HG03108 (cell line): Measurements from ENCODE around the gene TAB2.

Experiments
- ATAC-seq: cut with Tn5 transposase; IDR thresholded peaks from one replicate; pipeline ENCODE4 v1.9.1; 2021; ENCODE audit warnings: moderate library complexity; ENCODE audit not compliant: unreplicated experiment

Gene TAB2

GRCh38 chr6:149317644-149318571 lies at the start of gene TAB2:
Gene TAB2, plus strand, starts transcription at chr6:149317712. Its CDS starts 52,286 bp downstream, at chr6:149369998.
- peak; percentile 18 for ATAC-seq

GRCh38 chr6:149268146-149268545 lies 49.4 kb upstream of the TAB2 start:
- ATAC-seq = no peak

DNA sequence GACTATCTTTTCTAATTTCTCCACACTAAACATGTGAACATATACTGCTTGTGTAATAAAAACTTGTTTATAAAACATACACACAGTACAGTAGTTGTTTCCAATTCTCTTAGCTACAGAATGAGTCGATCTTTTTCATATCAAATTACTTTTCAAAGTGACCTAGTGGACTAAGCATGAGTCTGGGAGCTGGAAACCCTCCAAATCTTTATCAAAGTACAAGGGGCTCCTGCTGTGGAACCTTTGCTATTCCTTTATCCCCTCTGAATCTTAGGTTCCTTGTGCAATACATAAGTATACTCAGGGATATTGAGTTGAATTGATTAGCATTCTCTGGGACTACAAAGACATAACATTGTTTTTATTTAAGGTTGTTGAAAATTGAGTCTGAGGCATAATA lies 48.7 kb upstream of the TAB2 start:
- no peak for ATAC-seq

DNA sequence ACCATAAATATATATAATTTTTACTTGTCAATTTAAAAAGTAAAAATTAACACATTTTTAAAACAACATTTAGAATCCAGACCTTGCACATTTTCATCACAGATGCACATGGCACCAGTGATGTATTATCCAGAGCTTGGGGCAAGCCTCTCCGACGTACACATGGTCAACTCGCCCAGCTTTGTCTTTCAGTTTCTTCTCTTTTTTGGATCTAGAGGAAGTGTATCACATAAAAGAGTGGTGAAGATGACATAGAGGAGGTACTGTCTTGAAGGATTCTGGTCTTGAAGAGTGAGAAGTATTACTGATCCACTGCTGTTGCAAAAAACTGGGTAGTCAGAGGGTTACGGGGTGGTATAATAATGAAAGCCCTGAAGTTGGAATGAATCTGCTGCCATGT lies 46.9 kb upstream of the TAB2 start:
- no peak for ATAC-seq

GRCh38 chr6:149271348-149272340 lies 45.9 kb upstream of the TAB2 start:
- peak; percentile 62 for ATAC-seq

DNA sequence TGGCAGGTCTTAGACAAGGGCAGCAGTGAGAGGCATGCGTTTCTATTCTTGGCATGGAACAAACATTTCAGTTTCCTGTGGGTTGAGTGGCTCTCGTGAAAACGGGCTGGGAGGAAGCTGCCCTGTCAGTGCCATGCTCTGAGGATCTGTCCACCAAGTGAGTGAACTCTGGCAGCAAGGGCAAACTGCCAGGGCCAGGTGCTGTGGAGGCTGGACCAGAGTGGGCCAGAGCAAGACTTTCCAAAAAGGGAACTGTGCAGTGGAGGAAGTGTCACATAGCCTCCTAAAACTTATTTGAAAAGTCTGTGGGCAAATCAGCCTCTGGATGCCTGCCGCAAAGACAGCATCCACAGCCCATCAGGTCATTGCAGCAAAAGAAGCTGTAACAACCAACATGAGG lies 44.2 kb upstream of the TAB2 start:
- no peak for ATAC-seq

DNA sequence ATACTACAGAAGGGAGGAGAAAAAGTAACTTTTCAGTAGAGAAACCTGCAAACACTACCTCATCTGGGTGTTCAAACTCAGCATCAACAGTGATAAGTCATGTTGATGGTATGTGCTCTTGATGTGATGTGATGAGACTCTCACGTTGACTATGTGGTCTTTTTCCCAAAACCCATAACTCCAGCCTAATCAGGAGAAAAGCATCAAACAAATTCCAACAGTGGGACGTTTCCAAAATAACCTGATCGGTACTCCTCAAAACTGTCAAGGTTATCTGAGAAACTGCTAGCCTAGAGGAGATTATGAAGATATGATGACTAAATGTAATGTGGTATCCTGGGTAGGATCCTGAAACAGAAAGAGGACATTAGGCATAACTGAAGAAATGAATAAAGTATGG lies 41.9 kb upstream of the TAB2 start:
- no peak for ATAC-seq

GRCh38 chr6:149277621-149278020 lies 39.9 kb upstream of the TAB2 start:
- no peak for ATAC-seq

- no peak for ATAC-seq
These were observed 38.5 kb upstream of the TAB2 start for GRCh38 chr6:149278997-149279396.

DNA sequence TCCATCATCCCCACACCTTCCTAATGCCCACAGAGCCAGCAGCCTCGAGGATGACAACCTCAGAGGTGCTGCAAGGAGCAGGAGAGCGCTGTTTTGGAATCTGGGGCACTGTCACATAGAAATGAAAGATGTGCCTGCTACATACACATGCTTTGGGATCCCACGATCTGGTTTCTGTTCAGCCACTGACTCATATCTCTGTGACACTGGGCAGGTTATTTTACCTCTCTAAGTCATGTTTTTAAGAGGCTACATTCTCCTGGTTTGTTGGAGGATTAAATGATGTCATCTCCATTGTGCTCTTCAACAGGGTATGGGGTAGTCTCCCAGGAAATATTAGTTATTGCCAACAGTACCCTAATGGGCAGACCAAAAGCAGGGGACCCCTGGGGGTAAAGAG lies 32.6 kb upstream of the TAB2 start:
- ATAC-seq = no peak

- ATAC-seq = no peak
These were observed 31.9 kb upstream of the TAB2 start for GRCh38 chr6:149285626-149286025.

DNA sequence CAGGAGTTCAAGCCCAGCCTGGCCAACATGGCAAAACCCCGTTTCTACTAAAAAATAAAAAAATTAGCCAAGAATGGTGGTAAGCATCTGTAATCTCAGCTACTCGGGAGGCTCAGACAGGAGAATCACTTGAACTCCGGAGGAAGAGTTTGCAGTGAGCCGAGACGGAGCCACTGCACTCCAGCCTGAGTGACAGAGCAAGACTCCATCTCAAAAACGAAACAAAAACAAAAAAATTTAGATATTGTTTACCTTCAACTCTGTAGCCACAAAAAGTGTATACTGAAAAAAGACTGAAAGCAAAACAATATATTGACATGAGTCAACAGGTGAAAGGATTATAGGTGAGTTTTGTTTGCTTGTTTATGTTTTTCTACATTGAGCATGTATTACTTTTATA lies 30.6 kb upstream of the TAB2 start:
- ATAC-seq = no peak

- ATAC-seq = no peak
These were observed 28.2 kb upstream of the TAB2 start for GRCh38 chr6:149289192-149289781.

DNA sequence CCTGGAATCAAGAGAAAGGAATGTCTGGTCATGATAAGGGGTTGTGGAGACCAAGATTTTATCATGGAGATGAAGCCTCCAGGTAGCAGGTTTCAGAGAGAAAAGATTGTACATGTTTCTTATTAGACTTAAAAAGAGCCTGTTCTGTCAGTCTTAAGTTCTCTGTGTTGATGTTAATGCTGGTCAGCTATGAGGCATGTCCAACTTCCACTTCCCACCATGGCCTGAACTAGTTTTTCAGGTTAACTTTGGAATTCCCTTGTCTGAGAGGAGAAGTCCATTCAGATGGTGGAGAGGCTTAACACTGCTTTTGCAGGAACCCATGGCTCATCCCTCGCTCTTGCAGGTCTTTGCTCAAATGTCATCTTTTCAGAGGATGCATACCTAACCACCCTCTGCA lies 27.5 kb upstream of the TAB2 start:
- no peak for ATAC-seq

GRCh38 chr6:149293244-149293643 lies 24.3 kb upstream of the TAB2 start:
- ATAC-seq = no peak

DNA sequence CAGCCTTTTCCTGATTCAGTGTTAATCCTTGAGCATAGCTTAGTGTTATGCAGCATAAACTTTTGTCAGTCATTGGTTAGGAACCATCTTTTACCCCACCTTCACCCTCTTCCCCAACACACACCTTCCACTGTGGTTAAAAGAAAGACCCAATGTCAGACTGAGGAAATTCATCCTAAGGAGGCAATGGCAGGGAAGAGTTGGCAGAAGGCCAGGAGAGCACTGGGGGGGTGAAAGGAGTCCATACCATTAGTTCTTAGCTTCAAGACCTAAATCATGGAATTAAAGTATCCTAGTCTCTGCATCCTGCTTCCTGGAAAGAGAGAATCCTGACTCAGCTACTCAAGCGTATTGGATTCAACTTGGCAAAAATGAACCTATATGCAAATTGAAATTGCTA lies 16.9 kb upstream of the TAB2 start:
- no peak for ATAC-seq

DNA sequence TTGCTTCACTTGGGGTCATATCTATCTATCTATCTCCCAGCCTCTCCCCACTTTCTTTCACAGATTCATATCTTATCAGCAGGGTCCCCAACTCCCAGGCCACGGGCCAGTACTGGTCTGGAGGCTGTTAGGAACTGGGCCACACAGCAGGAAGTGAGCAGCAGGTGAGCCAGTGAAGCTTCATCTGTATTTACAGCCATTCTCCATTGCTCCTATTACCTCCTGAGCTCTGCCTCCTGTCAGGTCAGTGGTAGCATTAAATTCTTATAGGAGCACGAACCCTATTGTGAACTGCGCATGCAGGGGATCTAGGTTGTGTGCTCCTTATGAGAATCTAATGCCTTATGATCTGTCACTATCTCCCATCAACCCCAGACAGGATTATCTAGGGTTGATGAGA lies 14.8 kb upstream of the TAB2 start:
- ATAC-seq = no peak

- ATAC-seq = no peak
These were observed 14.0 kb upstream of the TAB2 start for GRCh38 chr6:149303468-149303867.

- ATAC-seq = no peak
These were observed 12.1 kb upstream of the TAB2 start for GRCh38 chr6:149305372-149305771.

DNA sequence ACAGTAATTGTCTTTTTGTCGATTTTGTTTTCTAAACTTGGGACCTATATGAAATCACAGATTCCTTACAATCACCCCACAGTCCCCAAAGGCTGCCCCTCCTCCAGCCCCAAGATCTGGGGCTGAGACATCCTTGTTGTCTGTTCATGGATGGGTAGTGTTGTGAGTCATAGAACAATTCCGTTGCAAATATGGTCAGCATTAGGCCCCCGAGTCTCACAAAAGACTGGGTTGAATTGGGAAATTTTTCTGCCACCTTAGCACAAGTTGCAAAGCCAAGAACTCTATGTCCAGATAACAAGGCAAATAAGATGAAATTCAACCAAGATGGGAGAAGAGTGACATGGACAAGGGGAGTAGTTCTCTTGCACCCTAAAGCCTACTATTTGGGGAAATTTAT lies 10.5 kb upstream of the TAB2 start:
- ATAC-seq = no peak

GRCh38 chr6:149311293-149311692 lies 6.2 kb upstream of the TAB2 start:
- no peak for ATAC-seq
